GM23338 (cell line): ENCODE measurements around the gene TRIM52. TPM values are rescaled to one million over a fixed set of nuclear protein-coding genes. Genes with fewer than 3 reads are reported as not detected.

Experiments
- ATAC-seq: fragments of 200-7000 bp; cut with Tn5 transposase; 3 replicates; pipeline ENCODE4 v1.9.1; 2020
- DNase-seq: peaks from one replicate; pipeline ENCODE4 v3.0.0-alpha.2; 2015; ENCODE audit warnings: low spot score
- H2AFZ ChIP-seq: fragments of 200-600 bp; sonication (generic); 2 replicates; pipeline ENCODE4 v1.8.0; 2016; ENCODE audit warnings: antibody characterized with exemption, mild to moderate bottlenecking, moderate library complexity
- H3F3A ChIP-seq: fragments of 200-600 bp; sonication (generic); replicated peaks from 2 replicates; pipeline ENCODE4 v1.8.0; 2017; ENCODE audit warnings: antibody characterized with exemption, mixed run types, low read depth
- H3K27ac ChIP-seq: fragments of 200-600 bp; sonication (generic); 2 replicates; pipeline ENCODE4 v1.6.1; 2016; ENCODE audit warnings: low read depth
- H3K27me3 ChIP-seq: fragments of 200-600 bp; sonication (generic); 2 replicates; pipeline ENCODE4 v1.8.0; 2016; ENCODE audit warnings: mild to moderate bottlenecking, mixed run types, moderate library complexity; ENCODE audit not compliant: insufficient read depth
- H3K36me3 ChIP-seq: fragments of 200-600 bp; sonication (generic); 2 replicates; pipeline ENCODE4 v1.8.0; 2016; ENCODE audit warnings: mild to moderate bottlenecking; ENCODE audit not compliant: insufficient read depth
- H3K4me1 ChIP-seq: fragments of 200-600 bp; sonication (generic); 2 replicates; pipeline ENCODE4 v1.8.0; 2016; ENCODE audit warnings: mild to moderate bottlenecking, moderate library complexity; ENCODE audit not compliant: insufficient read depth
- H3K4me2 ChIP-seq: fragments of 200-600 bp; sonication (generic); 2 replicates; pipeline ENCODE4 v1.7.1; 2017; ENCODE audit warnings: mixed run types
- H3K4me3 ChIP-seq: fragments of 200-600 bp; sonication (generic); 2 replicates; pipeline ENCODE4 v1.6.1; 2016; ENCODE audit warnings: mixed run types
- H3K79me2 ChIP-seq: fragments of 200-600 bp; sonication (generic); replicated peaks from 2 replicates; pipeline ENCODE4 v1.8.0; 2017; ENCODE audit warnings: mild to moderate bottlenecking; ENCODE audit not compliant: insufficient read depth
- H3K9me2 ChIP-seq: fragments of 200-600 bp; sonication (generic); 2 replicates; pipeline ENCODE4 v1.8.0; 2017; ENCODE audit not compliant: insufficient read depth
- H4K20me1 ChIP-seq: fragments of 200-600 bp; sonication (generic); replicated peaks from 2 replicates; pipeline ENCODE4 v1.8.0; 2017; ENCODE audit warnings: mild to moderate bottlenecking; ENCODE audit not compliant: insufficient read depth
- H3K27ac Mint-ChIP-seq: 2 replicates; pipeline ENCODE4 v1.8.0; 2020; ENCODE audit warnings: inconsistent platforms, mild to moderate bottlenecking, moderate library complexity, mixed read lengths
- H3K27me3 Mint-ChIP-seq: 3 replicates; pipeline ENCODE4 v1.8.0; 2022; ENCODE audit warnings: low read depth, mild to moderate bottlenecking, moderate library complexity, mixed read lengths, inconsistent platforms; ENCODE audit not compliant: insufficient read depth, poor library complexity
- H3K36me3 Mint-ChIP-seq: 3 replicates; pipeline ENCODE4 v1.8.0; 2021; ENCODE audit warnings: low read depth, mild to moderate bottlenecking, inconsistent platforms, moderate library complexity, mixed read lengths
- H3K4me1 Mint-ChIP-seq: 3 replicates; pipeline ENCODE4 v1.8.0; 2020; ENCODE audit warnings: mild to moderate bottlenecking, inconsistent platforms, mixed read lengths
- H3K4me3 Mint-ChIP-seq: 3 replicates; pipeline ENCODE4 v1.8.0; 2021; ENCODE audit warnings: moderate library complexity, mild to moderate bottlenecking, inconsistent platforms, mixed read lengths
- H3K9me3 Mint-ChIP-seq: 3 replicates; pipeline ENCODE4 v1.8.0; 2020; ENCODE audit warnings: moderate library complexity, mild to moderate bottlenecking, inconsistent platforms, mixed read lengths
- CREB1 ChIP-seq: fragments of 250-450 bp; sonication (Bioruptor Pico); IDR thresholded peaks from 2 replicates; pipeline ENCODE4 v1.5.0; 2020; ENCODE audit warnings: low read depth, mild to moderate bottlenecking, moderate library complexity
- CTCF ChIP-seq, 2 experiments: fragments of 200-600 bp in 1 of 2; sonication (generic) in 1 of 2; conservative IDR thresholded peaks; 2 replicates each; pipeline versions ENCODE4 v1.5.1 to v1.6.1; 2016 to 2017; ENCODE audit warnings: antibody characterized with exemption in 2 of 2, low read depth in 2 of 2, mild to moderate bottlenecking in 2 of 2, moderate library complexity in 1 of 2
- ETS1 ChIP-seq: IDR thresholded peaks from 2 replicates; pipeline ENCODE4 v1.6.1; 2016; ENCODE audit warnings: antibody characterized with exemption
- EZH2 ChIP-seq: fragments of 200-600 bp; sonication (generic); IDR thresholded peaks from one replicate; pipeline ENCODE4 v1.8.0; 2017; ENCODE audit warnings: antibody characterized with exemption, mild to moderate bottlenecking, low read depth; ENCODE audit not compliant: unreplicated experiment
- EZH2phosphoT487 ChIP-seq: fragments of 200-600 bp; sonication (generic); IDR thresholded peaks from one replicate; pipeline ENCODE4 v1.8.1; 2018; ENCODE audit warnings: antibody characterized with exemption; ENCODE audit not compliant: unreplicated experiment
- JUNB ChIP-seq: IDR thresholded peaks from one replicate; pipeline ENCODE4 v1.6.1; 2016; ENCODE audit warnings: antibody characterized with exemption; ENCODE audit not compliant: unreplicated experiment
- NANOG ChIP-seq: IDR thresholded peaks from 2 replicates; pipeline ENCODE4 v1.6.1; 2016; ENCODE audit warnings: antibody characterized with exemption, borderline replicate concordance
- POLR2AphosphoS5 ChIP-seq: IDR thresholded peaks from 2 replicates; pipeline ENCODE4 v1.6.1; 2016; ENCODE audit warnings: antibody characterized with exemption, low read depth
- REST ChIP-seq: IDR thresholded peaks from one replicate; pipeline ENCODE4 v1.6.1; 2018; ENCODE audit warnings: antibody characterized with exemption; ENCODE audit not compliant: unreplicated experiment
- STAT1 ChIP-seq: IDR thresholded peaks from one replicate; pipeline ENCODE4 v1.6.1; 2016; ENCODE audit warnings: antibody characterized with exemption; ENCODE audit not compliant: unreplicated experiment
- ZNF114 ChIP-seq: fragments of 250-450 bp; sonication (Bioruptor Pico); IDR thresholded peaks from 2 replicates; pipeline ENCODE4 v1.5.0; 2020; ENCODE audit warnings: mild to moderate bottlenecking, moderate library complexity
- ZNF331 ChIP-seq: fragments of 250-450 bp; sonication (Bioruptor Pico); IDR thresholded peaks from 2 replicates; pipeline ENCODE4 v1.5.0; 2020; ENCODE audit warnings: low read depth, mild to moderate bottlenecking, moderate library complexity
- ZNF462 ChIP-seq: fragments of 250-450 bp; sonication (Bioruptor Pico); IDR thresholded peaks from 2 replicates; pipeline ENCODE4 v1.5.0; 2020; ENCODE audit warnings: mild to moderate bottlenecking, moderate library complexity
- polyA plus RNA-seq: library from polyadenylated mRNA; unstranded; fragments of >200 nt; fragmentation: Nextera tagmentation; extraction: Ambion mirVana; gene quantifications from 2 replicates; pipeline ENCODE4 v1.2.1, GENCODE V29; 2016
- total RNA-seq: library from RNA; depleted of rRNA; stranded (reverse); fragments of >200 nt; shearing (Covaris generic); gene quantifications from 2 replicates; pipeline ENCODE4 v1.2.3, GENCODE V29; 2014

The TRIM52 gene
- total and polyA plus RNA-seq, 2 experiments from 2014 or later, result 6.2 to 8.1 TPM

- Histone ChIP-seq H3K9me2 (no peaks in the 10 kb centered on the region), H3K4me2 (peak overlapping the region; percentile 84), H4K20me1 (no peaks in the 10 kb centered on the region; the same call in 1 of the 2 replicates), H3K27ac (no peak overlapping the region), H3K4me3 (peak overlapping the region; percentile 63), H3K36me3 (no peaks in the 10 kb centered on the region), H3F3A (peaks cover 17% of the 10 kb centered on the region), H2AFZ (peak overlapping the region; percentile 97), H3K4me1 (peaks cover 3% of the 10 kb centered on the region; the same call in 1 of the 2 replicates), H3K27me3 (peaks cover 12% of the 10 kb centered on the region), H3K79me2 (no peaks in the 10 kb centered on the region)
- Mint-ChIP-seq H3K27ac (no peak overlapping the region), H3K9me3 (peaks cover 16% of the 10 kb centered on the region), H3K27me3 (peaks cover 55% of the 10 kb centered on the region), H3K4me3 (peak overlapping the region; percentile 83), H3K36me3 (peaks cover 12% of the 10 kb centered on the region; the same call in 1 of the 3 replicates), H3K4me1 (peaks cover 16% of the 10 kb centered on the region)
- DNase-seq (no peak), ATAC-seq (peak; percentile 0)
- TF ChIP-seq CREB1 (CRISPR knock-in tag) (no peak), CTCF (conservative IDR thresholded peaks at IDR 0.05; ENCODE audit: low read depth in 2 of 2) (no peak), ZNF331 (CRISPR knock-in tag) (no peak), ZNF462 (no peak), STAT1 (no peak), EZH2 (no peak), REST (no peak), NANOG (no peak), JUNB (no peak), ZNF114 (CRISPR knock-in tag) (no peak), POLR2AphosphoS5 (no peak), EZH2phosphoT487 (no peak), ETS1 (no peak)
These were observed 43.2 kb downstream of the TRIM52 start for GRCh38 chr5:181217803-181218062.
